Effector memory CD4-positive, alpha-beta T cell (primary cell): ENCODE results near the gene SKAP1.

Source experiments
- DNase-seq, 3 donors: peaks; one replicate each; pipeline ENCODE4 v3.0.0-alpha.2; 2020
- H3K27ac ChIP-seq: 2 replicates; pipeline ENCODE4 v1.7.0; 2013; ENCODE audit warnings: mild to moderate bottlenecking, low read length, moderate library complexity; ENCODE audit not compliant: insufficient read depth, poor library complexity, severe bottlenecking
- H3K27me3 ChIP-seq: replicated peaks from 2 replicates; pipeline ENCODE4 v1.7.0; 2013; ENCODE audit warnings: mild to moderate bottlenecking, low read length; ENCODE audit not compliant: insufficient read depth, control insufficient read depth, poor library complexity, severe bottlenecking
- H3K36me3 ChIP-seq: 2 replicates; pipeline ENCODE4 v1.7.0; 2013; ENCODE audit warnings: mild to moderate bottlenecking, low read length, moderate library complexity; ENCODE audit not compliant: control insufficient read depth, insufficient read depth
- H3K4me1 ChIP-seq: 2 replicates; pipeline ENCODE4 v1.7.0; 2013; ENCODE audit warnings: low read length, mild to moderate bottlenecking; ENCODE audit not compliant: control insufficient read depth, insufficient read depth, poor library complexity, severe bottlenecking
- H3K4me3 ChIP-seq: 2 replicates; pipeline ENCODE4 v1.7.0; 2013; ENCODE audit warnings: low read length, low read depth, mild to moderate bottlenecking; ENCODE audit not compliant: insufficient read depth, poor library complexity, severe bottlenecking
- H3K9me3 ChIP-seq: 2 replicates; pipeline ENCODE4 v1.7.0; 2013; ENCODE audit warnings: mild to moderate bottlenecking, low read length, moderate library complexity; ENCODE audit not compliant: control insufficient read depth

The SKAP1 gene

DNA sequence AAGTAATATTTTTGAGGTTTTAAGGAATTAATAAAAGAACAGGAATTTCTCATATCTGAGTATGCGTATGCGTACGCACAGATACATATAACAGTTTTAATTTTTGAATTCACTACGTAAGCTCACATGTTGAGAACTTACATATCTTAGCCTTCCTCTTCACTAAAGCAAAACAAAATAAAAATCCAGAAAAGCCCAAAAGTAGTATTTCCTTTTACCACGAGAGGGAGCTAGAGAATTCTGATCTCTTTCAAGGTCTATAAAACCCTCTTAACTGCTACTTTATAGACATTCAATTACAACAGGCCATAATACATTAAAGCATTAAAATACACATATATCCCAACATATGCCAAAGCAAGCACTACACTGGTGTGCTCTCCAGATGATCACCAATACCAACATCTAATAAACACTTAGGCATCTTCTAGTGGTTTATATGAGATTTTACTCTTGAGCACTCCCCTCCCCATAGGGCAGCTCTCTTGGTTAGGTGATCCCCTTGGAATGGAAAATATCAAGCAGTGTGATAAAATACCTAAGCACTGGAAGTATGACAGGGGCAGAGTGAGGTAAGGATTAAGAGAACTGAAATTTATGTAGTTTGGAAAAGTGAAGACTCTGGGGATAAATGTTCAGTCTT, 94.0 kb downstream of the SKAP1 start:
- Histone ChIP-seq H3K9me3 (no peaks in the 10 kb centered on the region), H3K27me3 (no peaks in the 10 kb centered on the region), H3K4me3 (no peak overlapping the region), H3K27ac (no peak overlapping the region), H3K4me1 (no peaks in the 10 kb centered on the region), H3K36me3 (peaks cover 16% of the 10 kb centered on the region)
- DNase-seq, result no peak

- no peak for DNase-seq
- Histone ChIP-seq H3K27ac (no peak overlapping the region), H3K27me3 (no peaks in the 10 kb centered on the region), H3K4me1 (no peaks in the 10 kb centered on the region), H3K36me3 (peaks cover 10% of the 10 kb centered on the region), H3K9me3 (no peaks in the 10 kb centered on the region), H3K4me3 (no peak overlapping the region)
Measured at GRCh38 chr17:48335146-48335784, 94.7 kb downstream of the SKAP1 start.

GRCh38 chr17:48333034-48333530, 96.9 kb downstream of the SKAP1 start:
- Histone ChIP-seq H3K27me3 (no peaks in the 10 kb centered on the region), H3K4me3 (no peak overlapping the region), H3K4me1 (no peaks in the 10 kb centered on the region), H3K36me3 (peaks cover 8% of the 10 kb centered on the region), H3K9me3 (no peaks in the 10 kb centered on the region), H3K27ac (no peak overlapping the region)
- no peak for DNase-seq

DNA sequence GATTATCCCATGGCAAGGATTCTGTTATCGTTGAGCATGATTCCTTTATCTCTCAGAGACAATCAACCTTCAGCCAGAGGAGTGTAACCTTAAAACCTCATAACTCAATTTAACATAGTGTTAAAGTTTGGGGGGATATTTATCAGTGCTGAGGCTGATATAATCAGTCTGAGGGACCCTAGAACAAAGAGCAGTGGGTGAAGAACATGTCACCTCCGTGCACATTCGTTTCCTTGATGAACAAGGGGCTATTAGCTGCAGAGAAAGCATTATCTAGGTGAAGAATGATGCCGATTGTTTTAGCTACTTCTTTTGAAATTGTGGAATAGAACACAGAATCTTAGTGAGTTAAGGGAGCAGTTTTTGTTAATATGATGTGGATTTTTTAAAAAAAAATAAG, 99.1 kb downstream of the SKAP1 start:
- H3K4me3 ChIP-seq, result no peak overlapping the region
- no peaks in the 10 kb centered on the region for H3K27me3 ChIP-seq
- H3K4me1 ChIP-seq, result no peaks in the 10 kb centered on the region
- H3K27ac ChIP-seq, result no peak overlapping the region
- DNase-seq, result no peak
- peaks cover 6% of the 10 kb centered on the region for H3K36me3 ChIP-seq
- H3K9me3 ChIP-seq, result no peaks in the 10 kb centered on the region

DNA sequence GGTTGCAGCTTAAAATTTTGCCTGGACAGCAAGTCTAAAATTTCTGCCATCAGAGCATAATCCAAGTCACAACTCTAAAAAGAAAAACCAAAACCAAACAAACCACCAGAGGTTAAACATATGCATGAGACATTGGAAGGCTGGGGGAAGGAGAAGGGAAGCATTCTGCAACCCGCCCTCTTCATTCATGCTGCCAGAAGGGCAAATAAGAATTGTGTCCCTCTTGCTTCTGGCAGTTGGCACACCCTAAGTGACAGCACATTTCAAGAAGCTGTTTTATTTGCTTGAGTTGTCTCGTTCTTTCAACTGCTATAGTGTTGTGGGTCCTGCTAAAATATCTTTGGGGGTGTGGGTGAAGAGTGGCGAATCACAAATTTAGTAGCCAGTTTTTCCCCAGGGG, 99.6 kb downstream of the SKAP1 start:
- H3K4me3 ChIP-seq, result no peak overlapping the region
- H3K4me1 ChIP-seq, result no peaks in the 10 kb centered on the region
- DNase-seq, result no peak
- no peak overlapping the region for H3K27ac ChIP-seq
- no peaks in the 10 kb centered on the region for H3K27me3 ChIP-seq
- H3K36me3 ChIP-seq, result peaks cover 6% of the 10 kb centered on the region
- H3K9me3 ChIP-seq, result no peaks in the 10 kb centered on the region

GRCh38 chr17:48328457-48328856, 101.6 kb downstream of the SKAP1 start:
- Histone ChIP-seq H3K9me3 (no peaks in the 10 kb centered on the region), H3K4me3 (no peak overlapping the region), H3K36me3 (peaks cover 6% of the 10 kb centered on the region), H3K27ac (no peak overlapping the region), H3K27me3 (no peaks in the 10 kb centered on the region), H3K4me1 (no peaks in the 10 kb centered on the region)
- DNase-seq, result no peak

DNA sequence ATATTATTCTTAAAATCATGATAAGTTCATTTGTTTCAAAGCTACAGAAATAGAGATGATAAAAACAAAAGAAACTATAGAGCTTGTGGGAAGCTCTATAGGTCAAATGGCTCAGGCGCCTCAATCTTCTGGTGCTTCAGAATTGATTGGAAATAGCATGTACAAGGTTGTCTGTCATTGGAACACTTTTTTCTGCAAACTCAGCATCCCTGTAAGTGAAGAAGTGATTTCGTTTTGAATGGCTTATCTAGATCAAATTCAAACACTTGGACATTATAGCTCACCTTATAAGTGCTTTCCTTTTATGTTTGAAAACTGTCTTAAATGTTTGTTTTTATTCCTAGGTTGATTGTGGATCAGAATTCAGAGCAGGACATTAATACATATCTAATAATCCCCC, 103.7 kb downstream of the SKAP1 start:
- Histone ChIP-seq H3K27ac (no peak overlapping the region), H3K4me3 (no peak overlapping the region), H3K4me1 (no peaks in the 10 kb centered on the region), H3K27me3 (no peaks in the 10 kb centered on the region), H3K36me3 (peaks cover 6% of the 10 kb centered on the region), H3K9me3 (no peaks in the 10 kb centered on the region)
- no peak for DNase-seq

- no peak overlapping the region for H3K4me3 ChIP-seq
- no peak for DNase-seq
- no peaks in the 10 kb centered on the region for H3K4me1 ChIP-seq
- no peak overlapping the region for H3K27ac ChIP-seq
- H3K36me3 ChIP-seq, result no peaks in the 10 kb centered on the region
- H3K27me3 ChIP-seq, result no peaks in the 10 kb centered on the region
- H3K9me3 ChIP-seq, result no peaks in the 10 kb centered on the region
Measured at GRCh38 chr17:48322060-48322459, 108.0 kb downstream of the SKAP1 start.

DNA sequence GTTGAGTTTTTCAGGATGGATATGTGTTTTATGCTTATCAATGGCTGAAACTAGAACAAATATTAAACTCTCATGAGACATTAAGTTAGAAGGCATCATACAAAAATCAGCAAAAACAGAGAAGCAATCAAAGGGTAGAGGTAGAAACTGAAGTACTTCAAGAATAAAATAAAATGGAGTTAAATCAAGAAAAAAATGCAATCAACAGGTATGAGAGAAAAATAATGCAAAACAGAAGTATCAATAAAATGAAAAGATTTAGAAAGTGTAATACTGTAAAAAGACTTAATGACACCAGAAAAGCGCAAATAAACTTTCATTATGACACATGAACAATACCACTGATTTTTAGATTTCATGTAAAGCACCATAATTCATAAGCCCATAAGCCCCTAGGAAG, 112.3 kb downstream of the SKAP1 start:
- no peaks in the 10 kb centered on the region for H3K27me3 ChIP-seq

GRCh38 chr17:48314716-48315115, 115.3 kb downstream of the SKAP1 start:
- no peaks in the 10 kb centered on the region for H3K36me3 ChIP-seq
- H3K4me3 ChIP-seq, result no peak overlapping the region
- no peak for DNase-seq
- H3K27me3 ChIP-seq, result no peaks in the 10 kb centered on the region
- H3K4me1 ChIP-seq, result no peaks in the 10 kb centered on the region
- H3K27ac ChIP-seq, result no peak overlapping the region
- H3K9me3 ChIP-seq, result no peaks in the 10 kb centered on the region

More for the DNA sequence above, 112.3 kb downstream of the SKAP1 start:
- no peaks in the 10 kb centered on the region for H3K9me3 ChIP-seq
- no peaks in the 10 kb centered on the region for H3K4me1 ChIP-seq
- no peak for DNase-seq
- H3K4me3 ChIP-seq, result no peak overlapping the region
- no peaks in the 10 kb centered on the region for H3K36me3 ChIP-seq
- H3K27ac ChIP-seq, result no peak overlapping the region
